ENCODE measurements around the gene SPACDR. TPM values are rescaled to one million over a fixed set of nuclear protein-coding genes. Genes with fewer than 3 reads are reported as not detected.
A peak's percentile ranks its signal among the peaks of the same experiment; 100 is the strongest.

Gene SPACDR
- polyA plus RNA-seq, 1 donor from 2014 or later: not detected

- Histone ChIP-seq H3F3A (ENCODE audit: insufficient read depth, low read length, poor library complexity, severe bottlenecking) (no peaks in the 10 kb centered on the region), H3K36me3 (ENCODE audit: insufficient read depth, low read length) (no peaks in the 10 kb centered on the region), H2AFZ (ENCODE audit: low read depth, low read length) (peak overlapping the region; percentile 49), H3K9me2 (ENCODE audit: insufficient read depth, low read length) (no peaks in the 10 kb centered on the region), H3K27me3 (ENCODE audit: insufficient read depth, low read depth, low read length) (no peaks in the 10 kb centered on the region), H3K4me2 (ENCODE audit: low read length) (peak overlapping the region; percentile 1), H3K9me3 (ENCODE audit: low read length) (no peaks in the 10 kb centered on the region), H3K27ac (ENCODE audit: low read length) (peak overlapping the region; percentile 23), H3K79me2 (replicated peaks; ENCODE audit: insufficient read depth, low read length) (peaks cover 27% of the 10 kb centered on the region), H3K9ac (ENCODE audit: low read length) (peak overlapping the region; percentile 97), H4K20me1 (ENCODE audit: insufficient read depth) (no peaks in the 10 kb centered on the region), H3K4me3 (ENCODE audit: low read length) (peak overlapping the region; percentile 69)
- TF ChIP-seq RAD21 (conservative IDR thresholded peaks at IDR 0.05) (no peak), POLR2AphosphoS5 (IDR thresholded peaks at IDR 0.05) (no peak), TAF1 (IDR thresholded peaks at IDR 0.05; ENCODE audit: low read depth) (no peak), EZH2 (IDR thresholded peaks at IDR 0.05; ENCODE audit: borderline replicate concordance, insufficient read depth, low read length, poor library complexity, severe bottlenecking) (no peak), SMC3 (conservative IDR thresholded peaks at IDR 0.05; ENCODE audit: poor library complexity) (no peak), EP300 (conservative IDR thresholded peaks at IDR 0.05; ENCODE audit: poor library complexity, severe bottlenecking) (no peak), CTCF (IDR thresholded peaks at IDR 0.05; ENCODE audit: poor library complexity, severe bottlenecking) (no peak), REST (IDR thresholded peaks at IDR 0.05; ENCODE audit: borderline replicate concordance) (no peak), MXI1 (conservative IDR thresholded peaks at IDR 0.05; ENCODE audit: poor library complexity, severe bottlenecking) (no peak)
Observed at GRCh38 chr7:100482728-100483089, 18.6 kb upstream of the SPACDR start.

- Histone ChIP-seq H3K27ac (ENCODE audit: low read length) (no peak overlapping the region), H3K4me2 (ENCODE audit: low read length) (no peak overlapping the region), H3K9ac (ENCODE audit: low read length) (no peak overlapping the region), H3K36me3 (ENCODE audit: insufficient read depth, low read length) (no peaks in the 10 kb centered on the region), H3F3A (ENCODE audit: insufficient read depth, low read length, poor library complexity, severe bottlenecking) (no peaks in the 10 kb centered on the region), H3K79me2 (replicated peaks; ENCODE audit: insufficient read depth, low read length) (peaks cover 27% of the 10 kb centered on the region), H3K9me2 (ENCODE audit: insufficient read depth, low read length) (no peaks in the 10 kb centered on the region), H3K4me3 (ENCODE audit: low read length) (no peak overlapping the region), H3K27me3 (ENCODE audit: insufficient read depth, low read depth, low read length) (no peaks in the 10 kb centered on the region), H4K20me1 (ENCODE audit: insufficient read depth) (no peaks in the 10 kb centered on the region), H2AFZ (ENCODE audit: low read depth, low read length) (no peak overlapping the region), H3K9me3 (ENCODE audit: low read length) (no peaks in the 10 kb centered on the region)
- TF ChIP-seq POLR2AphosphoS5 (IDR thresholded peaks at IDR 0.05): no peak
- no peak for TF ChIP-seq REST (IDR thresholded peaks at IDR 0.05; ENCODE audit: borderline replicate concordance)
- no peak for TF ChIP-seq RAD21 (conservative IDR thresholded peaks at IDR 0.05)
- TF ChIP-seq SMC3 (conservative IDR thresholded peaks at IDR 0.05; ENCODE audit: poor library complexity): no peak
- no peak for TF ChIP-seq EP300 (conservative IDR thresholded peaks at IDR 0.05; ENCODE audit: poor library complexity, severe bottlenecking)
- no peak for TF ChIP-seq CTCF (IDR thresholded peaks at IDR 0.05; ENCODE audit: poor library complexity, severe bottlenecking)
- TF ChIP-seq EZH2 (IDR thresholded peaks at IDR 0.05; ENCODE audit: borderline replicate concordance, insufficient read depth, low read length, poor library complexity, severe bottlenecking): no peak
- TF ChIP-seq TAF1 (IDR thresholded peaks at IDR 0.05; ENCODE audit: low read depth): no peak
- no peak for TF ChIP-seq MXI1 (conservative IDR thresholded peaks at IDR 0.05; ENCODE audit: poor library complexity, severe bottlenecking)
Observed at GRCh38 chr7:100481466-100481865, 17.4 kb upstream of the SPACDR start.

All from neural cell (in vitro differentiated cells).